Ureter (tissue), 1 donor: Measurements from ENCODE around the gene TSPAN14. TPM values are rescaled to one million over a fixed set of nuclear protein-coding genes. Genes with fewer than 3 reads are reported as not detected.

ENCODE experiments used
- DNase-seq: peaks from one replicate; pipeline ENCODE4 v3.0.0-alpha.2; 2020; ENCODE audit warnings: low spot score
- total RNA-seq: library from RNA; stranded (reverse); gene quantifications from one replicate; pipeline ENCODE4 v1.2.4, GENCODE V29; 2023
- donor health status: DM: yes; HTN: yes; CAD: no.

The TSPAN14 gene
- total RNA-seq, 1 donor from 2014 or later: 177 TPM

DNA sequence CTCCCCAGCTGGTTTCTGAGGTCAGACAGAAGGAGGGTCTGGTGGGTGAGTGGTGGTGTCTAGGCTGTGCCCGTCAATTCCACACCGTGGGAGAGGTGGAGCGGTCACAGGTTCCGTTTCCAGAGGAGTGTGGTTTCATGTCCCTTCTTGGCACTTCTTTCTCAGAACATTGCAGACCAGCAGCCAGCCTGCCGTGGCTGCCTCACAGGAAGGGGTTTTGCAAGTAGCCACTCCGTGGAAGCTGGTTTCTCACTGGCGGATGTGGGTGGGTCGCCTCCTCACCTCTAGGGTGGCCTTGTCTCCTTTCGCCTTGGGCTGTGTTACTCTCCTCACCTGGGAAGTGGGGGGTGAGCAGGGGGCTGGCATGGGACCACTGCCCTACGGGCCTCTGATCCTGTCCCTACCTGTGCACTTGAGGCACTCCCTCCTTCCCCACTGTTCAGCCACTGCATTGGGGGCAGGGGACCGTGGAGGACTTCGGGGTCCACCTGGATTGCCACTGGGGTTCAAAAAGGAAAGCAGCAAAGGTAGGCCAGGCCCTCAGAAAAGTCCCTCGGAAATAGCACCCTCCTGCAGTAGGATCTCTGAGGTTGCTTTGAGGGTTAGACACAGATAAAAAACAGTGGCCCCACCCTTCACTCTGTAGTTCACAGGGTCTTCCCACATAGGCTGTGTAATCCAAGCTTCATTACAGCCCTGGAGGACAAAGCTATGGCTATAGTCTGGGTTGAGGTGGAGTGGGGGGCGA is 33.9 kb downstream of the TSPAN14 start:
- no peak for DNase-seq

DNA sequence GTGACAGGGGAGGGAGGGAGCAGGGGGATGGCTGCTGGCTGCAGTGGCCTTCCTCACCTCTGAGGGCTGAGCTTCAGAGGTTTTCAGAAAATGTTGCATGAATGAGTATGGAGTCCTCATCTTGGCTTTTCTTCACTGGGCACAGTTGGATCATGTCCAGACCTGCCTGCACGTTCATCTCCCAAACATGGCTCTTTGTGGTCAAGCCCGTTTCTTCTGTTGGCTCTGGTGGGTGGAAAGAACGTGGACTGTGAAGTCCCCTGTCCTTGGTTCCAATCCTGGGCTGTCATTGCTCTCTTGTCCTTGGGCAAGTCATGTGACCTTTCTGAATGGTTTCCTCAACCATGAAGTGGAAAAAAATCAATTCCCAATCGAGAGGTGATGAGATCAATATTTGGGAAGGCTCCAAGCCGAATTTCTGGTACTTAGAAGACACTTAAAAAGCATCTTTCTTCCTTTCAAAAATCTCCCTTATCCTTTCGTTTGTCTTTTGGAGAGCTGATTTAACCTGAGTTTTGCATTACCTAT is 34.5 kb downstream of the TSPAN14 start:
- no peak for DNase-seq

GRCh38 chr10:80489371-80490112 is 35.4 kb downstream of the TSPAN14 start:
- DNase-seq: no peak

DNA sequence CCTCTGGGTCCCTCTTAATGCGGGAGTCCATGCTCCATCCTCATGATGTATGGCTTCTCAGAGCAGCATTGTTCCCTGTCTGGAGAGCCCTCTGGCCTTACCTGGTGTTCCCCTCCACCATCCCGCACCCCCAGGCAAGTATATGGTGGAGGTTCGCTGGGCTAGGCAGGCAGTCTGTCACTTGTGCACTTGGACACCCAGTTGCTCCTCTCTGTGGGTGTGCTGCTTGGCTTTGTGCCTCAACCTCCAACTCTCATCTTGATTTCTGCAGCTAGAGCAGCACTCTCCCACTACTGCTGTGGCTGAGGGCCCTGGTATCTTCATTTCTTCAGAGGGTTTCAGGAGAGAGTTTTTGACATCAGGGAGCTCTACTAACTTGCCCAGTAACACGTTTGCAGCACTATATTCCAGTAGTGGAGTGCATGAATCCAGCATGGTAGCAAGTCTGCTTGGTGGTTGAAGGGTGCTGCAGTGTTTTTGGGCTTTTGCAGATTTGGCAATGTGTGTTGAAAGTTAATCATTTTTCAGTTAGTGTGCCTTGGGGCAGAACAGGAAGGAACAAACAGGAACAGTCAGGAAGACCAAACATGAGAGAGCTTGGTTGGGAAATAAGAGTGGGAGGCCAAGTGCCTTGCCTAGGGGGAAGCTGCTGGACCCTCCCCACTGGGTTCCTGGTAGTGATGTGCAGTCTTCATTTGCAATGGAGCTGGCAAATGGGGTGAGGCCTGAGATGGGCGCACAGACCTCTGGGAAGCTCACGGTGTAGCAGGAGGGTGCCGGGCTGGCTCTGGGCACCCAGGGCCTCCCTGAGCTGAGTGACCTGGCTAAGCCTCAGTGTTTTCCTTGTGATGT is 37.4 kb downstream of the TSPAN14 start:
- DNase-seq: no peak

- DNase-seq: no peak
Measured at GRCh38 chr10:80492848-80493521, 38.9 kb downstream of the TSPAN14 start.

DNA sequence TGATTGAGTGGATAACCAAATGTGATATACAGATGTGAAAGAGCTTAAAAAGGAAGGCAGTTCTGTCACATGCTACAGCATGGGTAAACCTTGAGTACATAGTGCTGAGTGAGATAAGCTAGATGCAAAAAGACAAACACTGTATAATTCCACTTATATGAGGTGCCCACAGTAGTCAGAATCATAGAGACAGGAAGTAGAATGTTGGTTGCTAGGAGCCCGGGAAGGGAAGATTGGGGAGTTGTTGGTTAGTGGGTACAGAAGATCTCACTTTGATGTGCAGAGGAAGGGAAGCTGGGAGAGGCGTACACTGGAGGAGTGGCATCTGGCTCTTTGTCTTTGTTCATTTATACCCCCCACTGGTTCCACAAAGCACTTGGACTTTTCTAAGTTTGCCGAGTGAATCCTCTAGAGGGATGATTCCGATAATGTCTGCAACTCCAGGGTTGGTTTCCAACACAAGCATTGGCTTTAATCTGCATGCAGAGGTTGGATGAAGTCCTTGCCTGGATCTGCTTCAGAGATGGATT is 39.5 kb downstream of the TSPAN14 start:
- no peak for DNase-seq

DNA sequence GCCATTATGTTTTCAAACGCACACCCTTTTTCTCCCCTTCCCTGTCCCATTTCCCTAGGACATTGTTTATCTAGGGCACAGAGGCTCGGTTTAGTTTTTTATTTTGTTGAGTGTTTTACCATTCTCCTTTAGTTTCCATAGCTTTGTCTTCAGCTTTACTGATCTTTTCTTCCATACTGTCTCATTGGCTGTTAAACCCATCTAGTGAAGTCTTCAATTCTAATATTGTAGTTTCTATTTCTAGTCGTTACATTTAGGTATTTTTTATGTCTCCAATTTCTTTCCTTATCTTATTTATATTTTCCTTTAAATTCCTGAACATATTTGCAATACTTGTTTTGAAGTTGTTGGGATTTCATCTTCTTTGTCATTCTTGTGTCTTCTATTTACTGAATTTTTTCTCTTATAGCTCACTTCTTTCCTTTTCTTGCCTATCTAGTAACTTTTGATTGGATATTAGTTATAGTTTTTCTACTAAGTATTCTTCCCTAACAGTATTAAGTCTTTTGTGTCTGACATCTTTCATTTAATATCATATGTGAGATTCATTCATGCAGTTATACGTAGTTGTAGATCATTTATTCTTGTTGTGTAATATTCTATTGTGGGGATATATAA is 42.6 kb downstream of the TSPAN14 start:
- no peak for DNase-seq

- DNase-seq: no peak
Measured at GRCh38 chr10:80497187-80498077, 43.3 kb downstream of the TSPAN14 start.

DNA sequence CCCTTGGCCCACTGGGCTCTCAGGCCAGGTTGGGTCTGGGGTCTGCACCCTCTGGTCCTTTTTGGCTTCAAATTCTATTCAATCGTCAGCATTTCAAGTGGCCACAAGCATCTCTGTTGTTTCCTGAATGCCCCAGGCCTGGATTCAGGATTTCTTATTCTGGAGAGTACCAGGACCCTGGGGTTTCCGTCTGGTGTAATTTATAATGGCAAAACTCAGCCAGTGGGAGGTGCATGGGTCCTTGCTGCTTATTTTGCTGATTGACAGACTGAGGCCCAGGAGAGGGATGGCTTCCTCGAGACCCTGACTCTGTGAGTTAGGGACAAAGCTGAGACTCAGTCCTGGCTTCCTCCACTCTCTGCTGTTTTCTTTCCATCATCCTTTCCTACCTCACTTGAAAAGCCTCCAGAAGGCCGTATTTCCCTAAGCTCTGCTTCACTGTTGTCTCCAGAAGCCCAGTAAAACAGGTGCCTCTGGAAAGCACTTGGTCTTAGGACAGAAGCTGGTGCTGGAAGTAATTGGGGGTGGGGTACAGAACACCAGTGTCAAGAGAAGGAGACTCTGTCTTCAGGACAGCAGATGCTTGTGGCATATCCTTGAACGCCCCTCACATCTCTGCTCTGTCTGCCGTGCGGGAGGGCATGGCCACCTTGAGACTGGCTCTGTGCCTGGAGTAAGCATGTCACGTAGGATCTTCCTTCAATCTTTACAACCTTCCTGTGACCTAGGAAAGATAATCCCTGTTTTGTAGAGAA is 44.1 kb downstream of the TSPAN14 start:
- no peak for DNase-seq

DNA sequence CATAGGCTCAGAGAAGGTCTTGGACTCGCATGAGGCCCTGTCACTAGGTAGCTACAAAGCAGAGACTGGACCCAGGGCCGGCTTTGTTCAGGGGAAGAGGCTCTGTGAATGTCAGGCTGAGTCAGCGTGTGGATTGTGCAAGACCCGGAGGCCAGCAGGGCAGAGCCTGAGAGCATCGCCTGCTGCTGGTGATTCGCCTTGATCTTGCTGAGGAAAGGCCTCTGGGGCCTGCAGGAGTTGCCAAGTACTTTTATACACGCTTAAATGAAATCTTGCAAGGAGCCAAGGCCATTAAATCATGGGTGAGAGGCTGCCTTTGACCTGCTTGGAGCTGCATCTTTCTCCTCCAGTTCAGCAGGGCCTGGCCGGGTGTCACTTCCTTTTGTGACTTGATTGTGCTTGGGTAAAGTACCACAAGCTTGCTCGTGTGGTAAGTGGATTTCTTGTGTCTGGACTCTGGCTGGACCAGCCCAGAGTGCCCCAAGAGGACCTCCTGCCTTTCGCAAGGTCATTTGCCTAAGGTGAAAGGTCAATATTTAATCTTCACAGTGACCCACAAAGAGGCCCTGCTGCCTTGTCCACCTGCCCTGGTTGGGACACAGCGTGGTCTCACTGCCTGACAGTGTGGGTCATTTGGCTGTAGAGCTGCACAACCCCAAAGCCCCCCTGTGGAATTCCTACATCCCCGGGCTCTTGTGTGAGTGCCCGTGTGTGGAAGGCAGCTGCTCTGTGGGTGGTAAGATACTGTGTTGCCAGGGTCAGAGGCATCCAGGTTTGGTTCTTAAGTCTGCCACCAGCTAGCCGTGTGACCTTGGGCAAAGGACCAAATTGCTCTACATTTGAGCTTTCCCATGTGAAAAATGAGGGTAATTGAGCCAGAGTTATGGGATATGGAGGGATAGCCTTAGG is 45.0 kb downstream of the TSPAN14 start:
- DNase-seq: peak; percentile 94

- no peak for DNase-seq
Measured at GRCh38 chr10:80500572-80501380, 46.7 kb downstream of the TSPAN14 start.

DNA sequence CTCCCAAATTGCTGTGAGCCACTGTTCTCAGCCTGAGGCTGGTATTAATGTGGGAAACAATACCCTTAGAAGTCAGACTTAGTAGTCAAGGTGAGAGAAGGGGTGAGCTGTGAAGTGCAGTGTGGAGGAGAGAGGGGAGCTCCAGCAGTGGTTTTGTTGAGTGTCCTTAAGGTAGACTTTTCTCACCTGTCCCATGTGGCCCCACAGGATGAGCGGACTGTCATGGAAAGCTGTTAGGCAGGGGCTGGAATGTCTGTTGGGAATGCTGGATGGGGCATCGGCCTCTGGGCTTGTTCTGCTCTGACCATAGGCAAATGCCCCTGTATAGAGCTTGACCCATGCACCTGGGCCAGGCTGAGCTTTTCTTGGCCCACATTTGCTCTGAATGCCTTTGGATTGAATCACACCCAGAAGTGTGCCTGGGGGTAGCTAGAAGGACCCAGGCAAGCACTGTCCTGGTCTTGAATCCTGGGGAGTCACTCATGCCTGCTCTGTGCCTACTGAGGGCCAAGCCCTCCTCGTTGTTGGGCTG is 47.3 kb downstream of the TSPAN14 start:
- DNase-seq: no peak

DNA sequence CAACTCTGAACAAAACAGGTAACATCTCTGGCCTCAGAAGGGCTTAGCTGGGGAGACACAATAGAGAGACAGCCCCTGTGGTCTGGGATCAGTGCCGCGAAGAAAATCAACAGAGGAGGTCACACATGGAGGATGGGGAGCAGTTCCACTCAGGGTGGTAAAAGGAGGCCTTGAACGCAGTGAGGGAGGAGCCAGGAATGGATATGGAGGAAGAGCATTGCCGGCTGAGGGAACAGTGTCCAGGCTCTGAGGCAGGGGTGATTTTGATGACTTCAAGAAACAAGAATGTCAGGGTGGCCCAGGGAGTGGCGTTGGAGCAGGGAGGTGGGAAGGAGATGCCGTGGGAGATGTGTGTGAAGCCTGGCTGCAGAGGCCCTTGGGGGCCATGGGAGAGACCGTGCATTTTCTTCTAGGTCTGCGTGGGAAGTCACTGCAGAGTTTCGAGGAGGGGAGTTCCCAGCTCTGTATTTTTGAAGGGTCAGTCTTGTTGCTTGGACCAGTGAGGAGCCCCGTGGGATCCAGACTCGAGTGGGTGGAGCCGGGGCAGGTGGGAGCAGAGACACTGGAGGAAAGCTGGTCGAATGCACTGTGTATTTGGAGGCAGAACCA is 47.9 kb downstream of the TSPAN14 start:
- DNase-seq: no peak

DNA sequence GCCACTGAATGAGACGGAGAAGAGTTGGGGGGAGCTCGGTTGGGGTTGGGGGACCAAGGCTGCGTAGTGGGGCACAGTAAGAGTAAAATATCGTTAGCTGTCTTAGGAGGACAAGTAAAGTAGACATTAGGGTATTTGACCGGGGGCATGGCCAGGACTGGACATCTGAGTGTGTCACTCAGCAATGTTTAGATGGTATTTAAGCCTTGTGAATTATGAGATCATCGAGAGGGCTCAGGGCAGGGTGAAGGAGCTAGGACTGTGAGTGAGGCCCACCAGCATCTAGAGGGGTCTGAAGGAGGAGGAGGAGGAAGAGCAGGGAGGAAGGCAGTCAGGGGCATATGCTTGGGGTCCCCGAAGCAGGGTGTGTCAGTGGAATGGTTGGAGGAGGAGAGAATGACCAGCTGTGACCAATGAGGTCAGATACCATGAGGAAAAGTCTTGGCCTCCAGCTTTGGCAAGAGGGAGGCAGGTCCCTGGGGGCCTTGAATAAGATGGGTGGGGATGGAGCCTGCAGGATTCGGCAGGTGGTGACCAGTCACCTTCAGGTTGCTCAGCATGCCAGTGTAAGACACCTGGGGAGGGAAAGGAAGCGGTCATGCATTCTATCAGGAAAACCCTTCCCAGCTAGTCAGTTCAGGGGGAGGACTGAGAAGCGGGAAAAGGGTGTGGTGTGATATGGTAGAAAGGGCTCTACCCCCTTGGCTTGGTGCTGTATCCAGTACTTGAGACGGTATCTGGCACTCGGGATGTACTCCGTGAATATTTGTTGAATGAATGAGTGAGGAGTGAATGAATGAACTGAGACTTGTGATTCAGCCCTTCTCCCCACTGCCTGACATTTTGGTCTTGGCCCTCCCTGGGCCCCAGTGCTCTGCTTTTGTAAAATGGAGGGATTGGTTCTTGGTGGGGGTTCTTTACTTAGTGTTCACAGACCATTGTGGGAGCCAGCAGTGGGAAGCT is 48.8 kb downstream of the TSPAN14 start:
- DNase-seq: no peak

GRCh38 chr10:80503584-80504157 is 49.6 kb downstream of the TSPAN14 start:
- DNase-seq: no peak
